MG63 (cell line): ENCODE measurements around the gene GAS2L1. TPM values are rescaled to one million over a fixed set of nuclear protein-coding genes. Genes with fewer than 3 reads are reported as not detected.

Experiments
- DNase-seq: peaks from one replicate; pipeline ENCODE4 v3.0.0-alpha.2; 2020
- H3K27me3 ChIP-seq: fragments of 250-450 bp; sonication (Bioruptor Pico); 2 replicates; pipeline ENCODE4 v1.5.1; 2020; ENCODE audit warnings: mild to moderate bottlenecking, moderate library complexity
- H3K36me3 ChIP-seq: fragments of 250-450 bp; sonication (Bioruptor Pico); 2 replicates; pipeline ENCODE4 v1.5.1; 2020; ENCODE audit warnings: mild to moderate bottlenecking, moderate library complexity
- H3K4me3 ChIP-seq: fragments of 250-450 bp; sonication (Bioruptor Pico); 2 replicates; pipeline ENCODE4 v1.5.1; 2020; ENCODE audit warnings: mild to moderate bottlenecking, moderate library complexity
- H3K9me3 ChIP-seq: fragments of 250-450 bp; sonication (Bioruptor Pico); 2 replicates; pipeline ENCODE4 v1.5.1; 2020; ENCODE audit warnings: mild to moderate bottlenecking, moderate library complexity
- total RNA-seq: library from RNA; depleted of rRNA; stranded (reverse); fragments of >200 nt; shearing (Covaris generic); gene quantifications from 2 replicates; pipeline ENCODE4 v1.2.3, GENCODE V29; 2014; ENCODE audit warnings: low replicate concordance

Gene GAS2L1
- total RNA-seq, 1 experiment from 2014 or later = 15.5 TPM

DNA sequence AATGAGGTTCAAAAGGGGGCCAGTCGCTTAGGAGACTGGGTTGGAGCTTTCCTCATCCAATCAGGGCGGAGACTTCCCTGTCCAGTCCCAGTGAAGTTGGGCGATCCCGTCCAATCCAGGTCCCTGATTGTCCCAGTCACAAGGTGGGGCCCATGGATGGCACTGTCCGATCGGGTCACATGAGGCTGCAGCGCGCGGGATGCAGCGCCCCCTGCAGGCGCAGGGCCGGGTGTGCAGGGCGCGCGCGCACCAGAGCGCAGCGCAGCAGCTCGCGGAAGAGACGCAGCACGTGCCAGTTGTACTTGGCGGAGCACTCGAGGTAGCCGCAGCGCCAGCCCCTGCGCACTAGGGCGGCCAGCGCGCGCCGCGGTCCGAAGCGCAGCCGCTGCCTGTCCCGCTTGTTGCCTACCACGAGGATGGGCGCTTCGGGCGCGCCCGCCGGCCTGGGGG is 6.7 kb downstream of the GAS2L1 start:
- peaks cover 14% of the 10 kb centered on the region for H3K36me3 ChIP-seq
- peaks cover 5% of the 10 kb centered on the region; the same call in 1 of the 2 replicates for H3K27me3 ChIP-seq
- H3K9me3 ChIP-seq = no peaks in the 10 kb centered on the region
- no peak overlapping the region for H3K4me3 ChIP-seq
- DNase-seq = no peak

DNA sequence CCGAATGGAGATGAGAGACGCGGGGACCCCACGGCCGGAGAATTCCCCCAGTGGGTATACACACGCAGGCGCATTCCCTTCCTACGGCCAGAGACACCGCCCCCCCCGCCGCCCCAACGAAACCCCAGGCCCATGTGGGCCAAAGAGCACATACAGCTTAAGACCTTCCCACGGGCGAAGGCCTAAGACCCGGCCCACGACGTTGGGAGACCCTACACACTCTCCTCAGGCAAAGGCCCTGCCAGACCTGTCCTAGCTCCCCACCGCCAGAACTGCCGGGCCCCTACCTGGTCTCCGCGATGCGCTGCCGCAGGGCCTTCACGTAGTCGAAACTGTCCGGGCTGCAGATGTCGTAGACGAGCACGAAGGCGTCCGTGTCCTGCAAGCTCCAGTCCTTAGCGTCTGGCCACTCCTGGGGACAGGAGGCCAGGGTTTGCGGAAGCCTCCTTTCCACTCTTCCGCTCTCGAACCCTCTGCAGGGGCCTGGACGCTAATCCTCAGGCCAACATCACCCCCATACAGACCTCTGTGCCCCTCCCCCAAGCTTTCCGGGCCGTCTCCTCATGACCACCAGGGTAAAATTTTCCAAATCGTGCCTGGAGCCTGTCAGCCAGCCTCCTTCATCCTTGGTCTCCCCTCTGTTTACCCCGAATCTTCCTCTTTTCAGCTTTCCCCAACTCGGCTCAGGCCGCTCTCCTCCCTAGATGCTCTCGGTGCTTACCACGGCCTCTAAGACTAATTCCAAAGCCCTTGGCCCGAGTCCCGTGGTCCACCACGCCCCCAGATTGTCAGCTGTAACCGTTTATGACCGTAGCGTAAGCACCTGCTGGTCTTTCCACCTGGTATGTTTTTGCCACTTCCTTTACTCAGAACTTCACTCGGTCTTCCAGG is 7.4 kb downstream of the GAS2L1 start:
- Histone ChIP-seq H3K4me3 (no peak overlapping the region), H3K36me3 (peaks cover 11% of the 10 kb centered on the region), H3K27me3 (peaks cover 5% of the 10 kb centered on the region; the same call in 1 of the 2 replicates), H3K9me3 (no peaks in the 10 kb centered on the region)
- DNase-seq = no peak

DNA sequence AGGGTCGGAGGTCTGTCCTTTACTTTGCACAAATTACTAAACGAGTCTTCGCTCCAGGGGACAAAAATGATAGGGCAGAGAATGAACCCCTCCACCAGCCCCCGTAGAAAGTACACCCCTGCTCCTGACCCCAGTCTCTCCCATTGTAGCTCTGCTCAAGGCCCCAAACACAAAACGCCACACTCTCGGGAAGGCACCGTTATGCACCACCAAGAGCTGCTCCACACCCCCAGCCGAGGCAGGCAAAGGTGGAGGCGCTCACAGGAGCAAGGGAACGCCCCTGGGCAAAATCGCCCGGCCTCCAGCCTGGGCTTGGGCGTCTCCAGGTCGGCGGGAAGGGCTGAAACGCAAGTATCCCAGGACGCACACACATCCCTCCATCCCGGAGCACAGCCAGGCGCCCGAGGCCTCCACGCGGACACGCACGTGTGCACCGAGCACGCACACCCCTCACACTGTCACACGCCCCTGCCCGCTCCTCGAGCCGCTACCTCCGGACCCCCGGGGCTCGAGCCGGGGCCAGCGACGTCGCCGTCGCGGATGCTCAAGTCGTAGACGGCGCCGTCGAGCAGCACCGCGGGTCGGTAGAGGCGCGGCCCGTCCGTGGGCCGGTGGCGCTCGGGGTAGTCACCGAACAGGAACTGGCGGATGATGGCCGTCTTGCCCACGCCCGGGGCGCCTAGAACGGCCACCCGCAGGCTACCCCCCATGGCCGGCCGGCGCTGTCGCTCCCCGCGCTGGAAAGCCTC is 8.3 kb downstream of the GAS2L1 start:
- Histone ChIP-seq H3K9me3 (no peaks in the 10 kb centered on the region), H3K36me3 (peaks cover 11% of the 10 kb centered on the region), H3K27me3 (peaks cover 5% of the 10 kb centered on the region; the same call in 1 of the 2 replicates), H3K4me3 (no peak overlapping the region)
- DNase-seq = no peak

DNA sequence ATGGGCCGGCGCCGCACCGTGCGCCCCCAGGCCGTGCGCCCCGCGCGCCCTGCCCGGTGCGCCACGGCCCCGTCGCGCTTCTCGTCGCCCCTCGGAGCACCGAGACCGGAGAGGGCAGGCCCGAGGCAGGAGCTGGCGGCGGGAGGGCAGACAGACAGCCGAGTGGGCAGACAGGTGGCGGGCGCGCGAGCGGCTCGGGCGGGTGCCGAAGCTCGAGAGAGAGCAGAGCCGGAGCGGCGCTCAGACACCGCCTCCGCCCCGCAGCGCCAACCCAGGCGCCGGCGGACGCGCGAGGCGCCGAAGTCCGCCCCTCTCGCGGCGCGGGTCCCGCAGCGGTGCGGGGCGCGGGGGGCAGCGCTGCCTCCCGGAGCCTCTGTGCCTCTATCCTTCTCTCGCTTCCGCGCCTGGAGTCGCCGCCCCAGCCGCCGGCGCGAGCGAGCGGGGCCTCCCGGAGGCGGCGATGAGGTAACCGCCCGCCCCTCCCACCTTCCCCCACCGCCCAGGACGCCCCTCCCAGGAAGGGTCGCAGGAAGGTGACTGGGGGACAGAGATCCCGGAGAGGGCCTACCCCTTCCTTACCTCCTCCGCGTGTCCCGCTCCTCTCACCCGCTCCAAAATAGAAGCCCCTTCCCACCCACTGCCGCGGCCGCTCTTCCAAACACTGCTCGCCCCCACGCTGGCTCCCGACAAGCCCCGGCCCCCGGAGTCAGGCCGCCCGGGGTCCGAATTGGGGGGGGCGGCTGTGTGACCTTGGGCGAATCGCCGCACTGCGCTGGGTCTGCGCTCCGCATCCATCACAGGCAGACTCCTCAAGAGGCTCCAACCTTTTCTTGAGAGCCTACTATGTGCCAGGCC is 9.1 kb downstream of the GAS2L1 start, which contains the start of gene RASL10A:
RASL10A (minus strand) TSS at position 412 of the 855 bp plus-strand sequence. CDS start 451 bp downstream, outside the sequence.
- DNase-seq = no peak
- Histone ChIP-seq H3K36me3 (peaks cover 11% of the 10 kb centered on the region), H3K9me3 (no peaks in the 10 kb centered on the region), H3K27me3 (peaks cover 5% of the 10 kb centered on the region; the same call in 1 of the 2 replicates), H3K4me3 (no peak within 1 kb of the TSS)

DNA sequence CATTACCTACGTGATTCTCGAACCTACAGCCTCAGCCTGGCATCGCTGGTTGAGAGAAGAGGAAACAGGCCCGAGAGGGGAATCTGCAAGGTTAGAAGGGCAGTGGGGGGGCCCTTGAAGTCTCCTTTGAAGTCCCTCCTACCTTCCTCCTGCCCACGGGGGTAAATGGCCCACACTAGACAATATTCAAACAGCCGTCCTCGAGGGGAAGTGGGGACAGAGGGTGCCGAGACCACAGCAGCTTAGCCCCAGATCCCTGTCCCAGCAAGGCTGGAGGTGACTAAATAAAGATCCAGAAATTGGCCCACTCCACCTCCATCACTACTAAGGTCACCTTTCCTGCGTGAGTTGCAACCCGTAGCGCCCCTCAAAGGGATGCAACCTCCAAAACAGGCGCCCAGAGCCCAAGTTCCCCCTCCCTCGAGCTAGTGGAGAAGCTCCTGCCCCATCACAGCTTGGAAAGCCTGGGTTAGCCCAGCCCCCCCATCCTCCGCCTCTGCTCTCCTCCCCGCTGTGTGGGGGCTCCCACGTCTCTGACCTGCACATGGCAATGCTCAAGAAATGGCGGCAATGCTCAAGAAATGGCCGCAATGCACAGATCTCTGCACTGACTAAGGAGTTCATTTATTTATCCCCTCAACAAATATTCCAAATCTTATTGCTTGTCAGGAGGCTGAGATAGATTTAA is 9.8 kb downstream of the GAS2L1 start:
- H3K36me3 ChIP-seq = peaks cover 8% of the 10 kb centered on the region
- H3K27me3 ChIP-seq = peaks cover 5% of the 10 kb centered on the region; the same call in 1 of the 2 replicates
- DNase-seq = no peak
- no peaks in the 10 kb centered on the region for H3K9me3 ChIP-seq
- no peak overlapping the region for H3K4me3 ChIP-seq

DNA sequence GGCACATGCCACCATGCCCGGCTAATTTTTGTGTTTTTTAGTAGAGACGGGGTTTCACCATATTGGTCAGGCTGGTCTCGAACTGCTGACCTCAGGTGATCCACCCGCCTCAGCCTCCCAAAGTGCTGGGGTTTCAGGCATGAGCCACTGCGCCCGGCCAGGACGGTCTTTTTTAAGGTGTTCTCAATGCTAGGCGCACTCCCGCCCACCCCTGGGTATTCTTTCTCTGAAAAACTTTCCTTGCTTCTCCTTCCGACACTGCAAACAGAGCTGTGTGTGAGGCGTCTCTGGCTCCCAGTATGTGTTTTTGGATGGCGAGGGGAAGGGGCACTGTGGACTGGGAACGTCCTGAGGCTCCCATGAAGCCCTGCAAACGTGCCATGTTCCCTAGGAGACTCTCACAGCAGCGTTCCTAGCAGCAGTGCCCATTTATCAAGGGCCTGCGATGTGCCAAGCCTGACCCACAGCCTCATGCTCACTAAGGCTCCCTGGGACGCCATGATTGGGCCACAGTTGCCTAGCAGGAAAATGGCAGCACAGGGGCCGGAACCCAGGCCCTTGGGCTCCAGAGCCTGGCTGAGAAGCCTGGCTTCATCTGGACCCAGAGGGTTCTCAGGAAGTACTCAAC is 11.5 kb downstream of the GAS2L1 start:
- Histone ChIP-seq H3K36me3 (no peaks in the 10 kb centered on the region), H3K4me3 (no peak overlapping the region), H3K9me3 (no peaks in the 10 kb centered on the region), H3K27me3 (peaks cover 5% of the 10 kb centered on the region; the same call in 1 of the 2 replicates)
- DNase-seq = no peak

DNA sequence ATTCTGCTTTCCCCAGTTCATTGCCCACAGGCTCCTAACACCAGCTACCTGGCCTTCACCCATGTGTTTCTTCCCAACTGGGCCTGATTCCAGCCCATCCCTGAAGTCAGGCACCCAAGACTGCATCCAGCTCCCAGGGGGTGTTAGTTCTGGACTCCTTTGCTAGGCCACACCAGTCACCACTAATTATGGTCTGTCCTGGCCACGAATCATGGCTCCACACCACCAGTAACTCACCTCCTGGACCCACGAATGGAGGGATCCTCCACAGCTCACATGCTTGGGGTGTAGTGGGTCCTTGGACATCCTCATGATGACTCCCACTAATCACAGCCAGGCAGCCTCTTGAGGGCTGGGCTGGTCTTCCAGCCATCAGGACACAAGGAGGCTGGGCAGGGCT is 12.6 kb downstream of the GAS2L1 start:
- peaks cover 5% of the 10 kb centered on the region; the same call in 1 of the 2 replicates for H3K27me3 ChIP-seq
- no peak overlapping the region for H3K4me3 ChIP-seq
- H3K9me3 ChIP-seq = no peaks in the 10 kb centered on the region
- no peak for DNase-seq
- H3K36me3 ChIP-seq = no peaks in the 10 kb centered on the region

DNA sequence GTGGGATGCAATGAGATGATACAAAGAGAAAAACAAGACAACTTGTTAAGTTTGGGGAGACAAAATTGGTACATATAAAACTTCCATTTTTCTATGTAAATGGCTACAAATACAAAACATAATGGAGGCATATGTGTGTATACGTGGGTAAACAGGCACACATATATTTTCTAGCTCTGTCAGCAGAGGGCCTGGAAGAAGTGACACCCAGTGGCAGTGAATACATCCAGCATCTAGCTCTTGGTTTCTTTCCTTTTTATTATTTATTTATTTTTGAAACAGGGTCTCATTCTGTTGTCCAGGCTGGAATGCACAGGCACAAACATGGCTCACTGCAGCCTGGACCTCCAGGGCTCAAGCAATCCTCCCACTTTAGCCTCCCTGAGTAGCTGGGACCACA is 14.1 kb downstream of the GAS2L1 start:
- Histone ChIP-seq H3K27me3 (no peaks in the 10 kb centered on the region), H3K9me3 (no peaks in the 10 kb centered on the region)
- no peak for DNase-seq

DNA sequence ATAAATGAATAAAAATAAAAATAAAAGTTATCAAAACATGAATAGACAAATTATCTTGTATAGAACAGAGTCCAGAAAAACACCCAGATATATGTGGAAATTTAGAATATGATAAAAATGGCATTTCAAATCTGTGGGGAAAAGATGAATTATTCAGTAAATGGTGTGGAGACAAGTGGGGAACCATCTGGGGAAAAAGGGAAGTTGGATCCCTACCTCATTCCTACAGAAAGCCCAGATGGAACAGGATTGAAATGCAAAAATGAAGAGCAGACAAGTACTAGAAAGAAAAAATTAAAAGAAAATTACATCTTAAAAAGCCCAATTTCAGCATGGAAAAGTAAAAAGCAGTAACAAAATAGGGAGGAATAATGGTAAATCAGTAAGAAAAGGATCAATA is 17.2 kb downstream of the GAS2L1 start:
- no peaks in the 10 kb centered on the region for H3K9me3 ChIP-seq
- no peak for DNase-seq
- H3K36me3 ChIP-seq = peaks cover 11% of the 10 kb centered on the region
- no peaks in the 10 kb centered on the region for H3K27me3 ChIP-seq
- no peak overlapping the region for H3K4me3 ChIP-seq

More for the DNA sequence above, 14.1 kb downstream of the GAS2L1 start:
- Histone ChIP-seq H3K36me3 (no peaks in the 10 kb centered on the region), H3K4me3 (no peak overlapping the region)

DNA sequence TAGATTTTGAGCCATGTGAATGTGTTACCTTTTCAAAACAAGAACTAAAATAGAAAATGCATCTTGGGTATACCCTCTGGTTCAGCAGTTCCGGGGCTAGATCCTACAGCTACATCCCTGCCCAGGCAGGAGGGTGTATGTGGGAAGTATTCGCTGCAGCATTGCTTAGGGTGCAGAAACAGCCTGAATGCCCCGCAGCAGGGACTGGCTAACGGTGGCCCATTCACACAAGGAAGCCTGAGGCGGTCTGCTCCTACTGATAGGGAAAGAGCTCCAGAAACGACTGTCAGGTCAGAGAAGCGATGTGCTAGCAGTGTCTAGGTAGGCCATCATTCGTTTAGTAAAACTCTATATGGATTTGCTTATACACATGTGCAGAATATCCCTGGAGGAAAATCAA is 18.9 kb downstream of the GAS2L1 start:
- Histone ChIP-seq H3K27me3 (no peaks in the 10 kb centered on the region), H3K4me3 (no peak overlapping the region), H3K9me3 (no peaks in the 10 kb centered on the region), H3K36me3 (peaks cover 11% of the 10 kb centered on the region)
- no peak for DNase-seq

DNA sequence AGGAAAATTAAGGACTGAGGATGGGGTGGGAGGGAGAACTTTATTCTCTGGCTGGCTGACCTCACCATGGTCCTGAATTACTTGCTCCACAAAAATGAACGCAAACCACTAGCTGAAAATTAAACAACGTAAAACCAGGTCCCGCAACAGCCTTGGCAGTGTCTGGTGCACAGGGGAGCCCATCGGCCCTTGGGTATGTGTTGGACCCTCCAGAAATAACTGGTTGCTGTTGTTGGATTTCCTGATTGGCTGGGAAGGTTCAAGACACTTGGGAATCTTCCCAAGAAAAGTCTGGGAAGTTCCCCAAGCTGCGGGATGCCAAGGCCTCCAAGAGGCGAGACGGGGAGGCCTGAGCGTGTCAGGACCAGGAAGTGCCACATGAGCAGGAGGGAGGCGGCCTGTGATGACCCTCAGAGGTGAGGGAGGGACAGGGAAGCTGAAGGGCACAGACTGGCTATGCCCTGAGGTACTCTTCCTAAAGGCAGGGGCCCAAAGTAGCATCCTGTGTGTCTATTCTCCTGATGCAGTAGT is 19.4 kb downstream of the GAS2L1 start:
- Histone ChIP-seq H3K36me3 (peaks cover 11% of the 10 kb centered on the region), H3K4me3 (no peak overlapping the region), H3K9me3 (no peaks in the 10 kb centered on the region), H3K27me3 (no peaks in the 10 kb centered on the region)
- DNase-seq = no peak

DNA sequence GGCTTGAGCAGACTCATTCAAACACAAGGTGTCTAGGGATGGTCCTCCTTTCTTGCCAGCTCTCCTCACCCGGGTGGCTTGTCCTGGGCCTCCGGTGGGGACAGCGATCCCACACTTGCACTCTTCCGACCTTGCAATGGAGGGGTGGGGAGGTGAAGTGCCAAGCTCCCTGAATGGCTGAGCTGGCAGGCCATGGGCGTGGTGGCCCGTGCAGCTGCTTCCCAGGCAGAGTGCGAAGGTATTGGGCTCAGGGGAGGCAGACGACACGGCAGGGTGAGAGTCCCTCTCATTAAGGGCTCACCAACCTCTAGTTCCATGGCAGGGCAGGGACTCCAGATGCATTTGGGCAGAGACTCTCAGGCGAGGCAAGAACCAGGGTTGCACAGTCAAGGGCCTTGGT is 20.0 kb downstream of the GAS2L1 start:
- no peaks in the 10 kb centered on the region for H3K27me3 ChIP-seq
- H3K36me3 ChIP-seq = peaks cover 11% of the 10 kb centered on the region
- DNase-seq = no peak
- no peak overlapping the region for H3K4me3 ChIP-seq
- no peaks in the 10 kb centered on the region for H3K9me3 ChIP-seq

DNA sequence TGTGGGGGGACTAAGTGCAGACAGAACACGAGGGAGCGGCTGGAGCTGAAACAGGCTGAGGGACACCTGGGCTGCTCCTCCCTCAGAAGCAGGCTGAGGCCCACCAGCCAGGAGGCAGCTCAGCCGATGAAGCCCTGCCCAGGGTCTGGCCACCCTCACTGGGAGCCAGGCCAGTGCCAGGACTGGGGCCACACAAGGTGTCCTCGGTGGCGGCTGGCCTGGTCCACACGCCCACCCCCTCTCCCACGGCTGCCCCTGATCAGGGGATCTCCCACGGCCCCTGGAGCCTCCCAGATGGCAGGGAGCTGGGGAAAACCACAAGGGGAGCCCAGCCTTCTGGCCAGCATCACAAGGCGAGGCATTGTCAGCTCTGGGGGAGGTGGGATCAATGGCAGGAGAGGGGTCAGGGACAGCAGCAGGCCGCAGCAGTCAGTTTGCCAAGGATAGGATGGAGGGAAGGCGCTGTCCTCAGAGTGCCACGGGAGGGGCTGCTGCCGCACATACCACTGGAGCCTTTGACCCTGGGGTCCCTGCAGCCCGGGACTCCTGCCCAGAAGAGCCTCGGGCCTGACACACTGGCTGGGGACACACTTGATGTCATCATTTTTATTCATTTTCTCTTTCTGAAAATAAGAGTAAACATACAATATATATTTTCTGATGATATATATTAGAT is 20.8 kb downstream of the GAS2L1 start:
- DNase-seq = no peak
- H3K9me3 ChIP-seq = no peaks in the 10 kb centered on the region
- H3K27me3 ChIP-seq = no peaks in the 10 kb centered on the region
- H3K4me3 ChIP-seq = no peak overlapping the region
- peaks cover 11% of the 10 kb centered on the region for H3K36me3 ChIP-seq

DNA sequence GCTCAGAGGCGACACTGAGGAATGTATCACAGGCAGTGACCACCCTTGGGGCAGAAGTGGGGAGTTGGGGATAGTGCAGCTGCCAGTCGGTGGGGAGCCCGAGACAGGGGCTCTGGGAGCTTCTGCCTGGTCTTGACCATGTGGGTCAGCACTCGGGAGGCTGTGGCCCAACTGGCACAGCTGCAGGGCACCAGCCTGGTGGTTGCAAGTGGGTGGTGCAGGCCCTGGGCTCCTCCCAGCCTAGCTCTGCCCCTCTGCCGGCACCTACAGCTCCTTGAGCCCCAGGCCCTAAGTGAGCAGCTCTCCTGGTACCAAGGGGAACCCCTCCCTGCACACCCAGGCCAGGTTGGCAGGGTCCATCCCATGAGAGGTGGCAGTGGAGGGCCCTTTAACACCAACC is 21.6 kb downstream of the GAS2L1 start:
- H3K36me3 ChIP-seq = peaks cover 11% of the 10 kb centered on the region
- H3K4me3 ChIP-seq = no peak overlapping the region
- H3K27me3 ChIP-seq = no peaks in the 10 kb centered on the region
- no peaks in the 10 kb centered on the region for H3K9me3 ChIP-seq
- no peak for DNase-seq
